Lower leg skin (tissue), 3 donors: ENCODE results near the gene CD36.

Experiments
- CTCF ChIP-seq, 3 donors: fragments of 450-650 bp; IDR thresholded peaks; one replicate each; pipeline ENCODE4 v1.5.1; 2016; ENCODE audit warnings: antibody characterized with exemption in 3 of 3, mild to moderate bottlenecking in 3 of 3, moderate library complexity in 2 of 3
- POLR2A ChIP-seq, 2 donors: fragments of 450-650 bp; IDR thresholded peaks; one replicate each; pipeline ENCODE4 v1.6.1; 2016 to 2017; ENCODE audit warnings: antibody characterized with exemption in 2 of 2, mild to moderate bottlenecking in 1 of 2, moderate library complexity in 1 of 2

- TF ChIP-seq CTCF (IDR thresholded peaks at IDR 0.05) (no peak), POLR2A (IDR thresholded peaks at IDR 0.05) (no peak)
Measured at GRCh38 chr7:80707318-80707717, 68.9 kb downstream of the CD36 start.
